ENCODE data around the gene ELSPBP1.
"Not testable (repeated sequence)": the region's sequence is repeated elsewhere in the genome, so short reads cannot be mapped to it uniquely, and the experiment has no call there.

Gene ELSPBP1

GRCh38 chr19:48061401-48062344 lies 67.2 kb downstream of the ELSPBP1 start:
- peaks cover 5% of the 10 kb centered on the region for H3K27me3 Mint-ChIP-seq
- H3K9me3 Mint-ChIP-seq (ENCODE audit: low read depth): no peaks in the 10 kb centered on the region
- no peaks in the 10 kb centered on the region for H3K36me3 Mint-ChIP-seq
- no peak overlapping the region for H3K4me3 Mint-ChIP-seq
- no peak overlapping the region for H3K27ac Mint-ChIP-seq
- H3K4me1 Mint-ChIP-seq (ENCODE audit: low read depth): no peaks in the 10 kb centered on the region

- peaks cover 7% of the 10 kb centered on the region for H3K27me3 Mint-ChIP-seq
- no peaks in the 10 kb centered on the region for H3K9me3 Mint-ChIP-seq (ENCODE audit: low read depth)
Measured at GRCh38 chr19:48064509-48064908, 70.1 kb downstream of the ELSPBP1 start.

GRCh38 chr19:48069435-48069834 lies 75.0 kb downstream of the ELSPBP1 start:
- Mint-ChIP-seq H3K27ac (no peak overlapping the region), H3K27me3 (peaks cover 5% of the 10 kb centered on the region), H3K4me1 (ENCODE audit: low read depth) (no peaks in the 10 kb centered on the region), H3K4me3 (no peak overlapping the region), H3K36me3 (peaks cover 2% of the 10 kb centered on the region), H3K9me3 (ENCODE audit: low read depth) (no peaks in the 10 kb centered on the region)

More at GRCh38 chr19:48064509-48064908, 70.1 kb downstream of the ELSPBP1 start:
- no peaks in the 10 kb centered on the region for H3K4me1 Mint-ChIP-seq (ENCODE audit: low read depth)
- H3K4me3 Mint-ChIP-seq: no peak overlapping the region
- no peak overlapping the region for H3K27ac Mint-ChIP-seq
- H3K36me3 Mint-ChIP-seq: no peaks in the 10 kb centered on the region

- not testable (repeated sequence) for H3K36me3 Mint-ChIP-seq
Measured at GRCh38 chr19:48070177-48070769, 75.8 kb downstream of the ELSPBP1 start.

More at GRCh38 chr19:48070177-48070769, 75.8 kb downstream of the ELSPBP1 start:
- not testable (repeated sequence) for H3K27ac Mint-ChIP-seq; H3K4me1 Mint-ChIP-seq (ENCODE audit: low read depth); H3K4me3 Mint-ChIP-seq; H3K27me3 Mint-ChIP-seq; H3K9me3 Mint-ChIP-seq (ENCODE audit: low read depth)

All from activated naive CD8-positive, alpha-beta T cell (primary cell).